NCI-H748 (cell line): ENCODE measurements around the gene EXD3.

Experiments
- DNase-seq: peaks from one replicate; lab custom pipeline; 2025; ENCODE audit not compliant: unreplicated experiment; lab: John Stamatoyannopoulos, UW

The EXD3 gene

DNA sequence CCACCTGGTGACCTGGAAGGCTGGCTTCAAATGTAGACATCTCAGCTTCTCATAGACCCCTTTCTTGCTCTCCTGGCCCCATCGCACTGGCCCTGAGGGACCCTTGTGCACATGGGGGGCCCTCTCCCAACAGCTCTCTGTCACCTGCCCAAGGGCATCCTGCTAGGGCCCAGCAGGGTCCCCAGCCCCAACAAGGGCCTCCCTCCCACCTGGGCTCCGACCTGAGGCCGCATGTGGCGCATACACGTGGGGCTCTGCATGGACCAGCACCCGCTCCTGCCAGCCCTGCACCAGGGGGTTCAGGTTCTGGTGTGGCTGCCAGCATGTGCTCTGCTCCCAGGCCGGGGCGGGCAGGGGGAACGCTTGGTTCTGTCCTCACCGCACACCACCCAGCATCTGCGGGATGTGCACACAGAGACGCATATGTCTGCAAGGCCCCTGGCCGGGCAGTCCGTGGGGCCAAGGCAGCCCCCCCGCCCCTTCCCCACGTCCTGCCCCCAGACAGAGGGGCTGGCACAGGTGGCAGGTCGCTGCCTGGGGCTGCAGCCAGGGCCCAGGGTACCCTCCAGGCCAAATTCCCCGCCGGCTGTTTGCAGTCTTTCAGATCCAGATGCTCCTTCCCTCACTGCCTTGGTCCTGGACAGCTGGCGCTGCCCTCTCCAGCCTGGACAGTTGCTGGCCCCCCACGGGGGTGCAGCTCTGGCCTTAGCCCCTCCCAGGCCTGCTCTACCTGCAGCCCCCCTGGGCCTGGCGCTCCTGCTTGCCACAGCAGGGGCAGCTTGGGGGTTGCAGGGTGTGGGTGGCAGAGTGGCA lies 103.0 kb downstream of the EXD3 start:
- DNase-seq: no peak

DNA sequence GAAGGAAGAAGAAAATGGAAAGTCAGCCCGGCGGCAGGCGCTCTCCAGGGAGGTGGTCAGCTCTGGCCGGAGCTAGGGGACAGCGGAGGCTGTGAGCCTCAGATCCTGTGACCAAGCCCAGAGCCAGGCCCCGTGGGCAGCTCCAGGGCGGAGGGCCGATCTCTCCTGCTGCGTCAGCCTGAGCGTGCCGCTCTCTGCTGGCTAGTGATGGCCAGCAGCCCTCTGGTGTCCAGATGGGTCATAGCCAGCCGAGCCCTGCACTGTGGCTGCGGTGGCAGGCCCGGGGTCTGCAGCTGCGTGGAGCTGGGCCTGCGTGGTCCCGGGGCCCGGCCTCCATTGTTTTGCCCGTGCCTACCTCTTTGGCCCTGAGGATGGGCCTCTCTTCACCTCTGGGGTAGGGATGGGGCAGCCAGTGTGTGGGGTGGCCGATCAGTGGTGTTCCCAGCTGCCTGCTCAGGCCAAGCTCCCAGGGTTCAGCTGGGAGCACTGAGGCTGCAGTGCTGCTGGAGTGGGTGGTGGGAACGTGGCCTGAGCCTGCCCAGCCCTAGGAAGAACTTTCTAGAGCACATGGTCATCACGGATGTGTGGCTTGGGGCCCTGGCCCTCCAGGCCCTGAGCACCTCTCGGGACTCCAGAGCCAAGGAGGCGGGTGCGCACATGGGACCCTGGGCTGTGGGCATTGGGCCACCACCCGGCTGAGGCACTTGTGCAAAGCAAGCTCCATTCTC lies 103.8 kb downstream of the EXD3 start:
- no peak for DNase-seq

GRCh38 chr9:137318602-137319001 lies 104.4 kb downstream of the EXD3 start:
- DNase-seq: no peak

DNA sequence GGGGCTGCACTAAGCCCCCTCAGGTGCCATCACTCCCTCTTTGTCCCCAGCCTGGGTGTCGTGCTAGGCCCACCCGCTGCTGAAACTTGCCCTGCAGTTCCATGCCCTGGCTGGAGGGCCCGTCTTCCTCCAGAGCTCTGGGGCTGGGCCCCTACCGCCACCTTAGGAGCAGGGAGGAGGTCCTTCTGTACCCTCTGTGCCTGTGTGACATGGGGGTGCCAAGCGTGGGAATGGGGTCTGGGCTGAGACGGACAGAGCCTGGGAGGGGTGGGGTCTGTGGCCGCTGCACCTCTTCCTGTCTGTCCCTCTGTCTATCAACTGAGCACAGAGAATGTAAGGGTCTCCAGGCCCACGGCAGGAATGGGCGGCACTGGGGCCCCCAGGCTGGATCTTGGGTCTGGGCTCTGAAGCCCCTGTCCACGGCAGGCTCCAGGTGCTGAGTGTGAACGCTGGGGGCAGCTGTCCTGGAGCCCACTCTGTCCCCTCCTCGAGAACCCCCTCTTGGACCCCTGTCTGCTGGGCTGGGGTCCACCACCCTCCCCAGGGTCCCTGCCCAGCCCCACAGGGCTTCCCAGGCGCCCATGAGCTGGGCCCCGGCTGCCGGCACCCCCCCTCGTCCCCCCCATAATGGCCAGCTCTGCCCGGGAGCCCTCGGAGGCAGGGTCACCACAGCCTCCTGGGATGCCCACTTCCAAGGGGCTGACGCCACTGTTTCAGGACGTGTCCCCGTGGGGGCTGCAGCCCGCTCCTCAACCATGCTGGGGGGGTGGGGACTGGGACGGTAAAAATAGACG lies 105.0 kb downstream of the EXD3 start:
- no peak for DNase-seq

GRCh38 chr9:137317021-137317717 lies 105.8 kb downstream of the EXD3 start:
- no peak for DNase-seq

DNA sequence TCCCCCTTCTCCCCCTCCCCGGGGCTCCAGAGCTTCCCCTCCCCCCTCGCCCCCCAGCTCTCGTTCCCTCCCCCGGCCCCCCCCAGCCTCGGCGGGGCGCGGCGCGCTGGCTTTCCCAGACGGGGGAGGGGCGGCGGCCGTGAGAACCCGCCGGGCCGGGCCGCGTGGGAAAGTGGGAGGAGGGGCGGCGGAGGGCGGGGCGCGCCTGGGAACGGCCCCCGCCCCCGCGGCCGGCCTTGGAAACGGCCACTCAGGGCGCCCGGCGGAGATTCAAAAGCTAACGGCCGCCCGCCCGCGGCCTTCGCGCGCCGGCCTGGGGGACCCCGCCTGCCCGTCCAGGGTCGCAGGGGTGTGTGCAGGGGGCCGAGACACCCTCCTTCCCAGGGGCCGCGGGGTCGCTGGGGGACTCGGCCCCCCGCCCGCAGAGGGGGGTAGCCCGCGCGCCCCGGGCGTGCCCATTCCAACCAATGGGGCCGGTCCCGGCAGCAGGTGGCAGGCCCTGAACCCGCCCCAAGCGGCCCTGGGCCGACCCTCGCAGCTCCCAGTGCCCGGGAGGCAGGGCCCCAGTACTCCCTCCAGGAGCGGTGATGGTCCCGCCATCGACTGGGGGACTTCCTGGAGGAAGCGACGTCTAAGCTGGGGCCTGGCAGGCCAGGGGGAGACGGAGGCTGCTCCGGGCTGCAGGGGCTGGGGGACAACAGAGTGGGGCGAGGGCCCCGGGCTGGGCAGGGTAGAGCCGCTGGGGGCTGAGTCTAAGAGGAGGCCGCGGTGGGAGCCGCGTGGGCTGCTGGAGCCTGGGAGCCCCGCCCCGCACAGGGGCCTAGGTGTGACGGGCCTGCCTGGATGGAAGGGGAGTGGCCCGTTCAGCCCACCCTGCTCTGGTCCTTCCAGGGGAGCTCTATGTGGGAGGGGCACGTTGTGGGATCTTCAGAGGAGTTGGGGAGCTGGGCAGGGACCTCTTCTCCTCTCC lies 106.7 kb downstream of the EXD3 start:
- DNase-seq: peak; percentile 64

DNA sequence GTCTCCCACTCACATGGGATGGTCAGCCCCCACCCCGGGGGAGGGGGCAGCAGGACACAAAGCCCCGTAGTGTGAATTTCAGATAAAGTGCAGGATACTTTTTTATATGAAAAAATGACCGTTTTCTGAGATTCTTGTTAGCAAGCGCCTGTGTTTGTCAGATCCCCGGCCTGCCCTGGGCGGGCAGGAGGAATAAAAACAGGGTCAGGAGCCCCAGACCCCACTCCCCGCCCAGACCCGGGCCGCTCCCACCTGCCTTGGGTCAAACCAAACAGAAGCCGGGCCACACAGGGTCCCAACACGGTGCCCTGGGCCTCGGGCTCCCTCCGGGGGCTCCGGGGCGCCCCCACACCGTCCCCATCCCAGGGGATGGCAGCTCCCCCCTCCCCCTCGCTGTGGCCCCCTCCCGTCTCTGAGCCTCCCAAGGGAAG lies 107.4 kb downstream of the EXD3 start:
- DNase-seq: no peak

DNA sequence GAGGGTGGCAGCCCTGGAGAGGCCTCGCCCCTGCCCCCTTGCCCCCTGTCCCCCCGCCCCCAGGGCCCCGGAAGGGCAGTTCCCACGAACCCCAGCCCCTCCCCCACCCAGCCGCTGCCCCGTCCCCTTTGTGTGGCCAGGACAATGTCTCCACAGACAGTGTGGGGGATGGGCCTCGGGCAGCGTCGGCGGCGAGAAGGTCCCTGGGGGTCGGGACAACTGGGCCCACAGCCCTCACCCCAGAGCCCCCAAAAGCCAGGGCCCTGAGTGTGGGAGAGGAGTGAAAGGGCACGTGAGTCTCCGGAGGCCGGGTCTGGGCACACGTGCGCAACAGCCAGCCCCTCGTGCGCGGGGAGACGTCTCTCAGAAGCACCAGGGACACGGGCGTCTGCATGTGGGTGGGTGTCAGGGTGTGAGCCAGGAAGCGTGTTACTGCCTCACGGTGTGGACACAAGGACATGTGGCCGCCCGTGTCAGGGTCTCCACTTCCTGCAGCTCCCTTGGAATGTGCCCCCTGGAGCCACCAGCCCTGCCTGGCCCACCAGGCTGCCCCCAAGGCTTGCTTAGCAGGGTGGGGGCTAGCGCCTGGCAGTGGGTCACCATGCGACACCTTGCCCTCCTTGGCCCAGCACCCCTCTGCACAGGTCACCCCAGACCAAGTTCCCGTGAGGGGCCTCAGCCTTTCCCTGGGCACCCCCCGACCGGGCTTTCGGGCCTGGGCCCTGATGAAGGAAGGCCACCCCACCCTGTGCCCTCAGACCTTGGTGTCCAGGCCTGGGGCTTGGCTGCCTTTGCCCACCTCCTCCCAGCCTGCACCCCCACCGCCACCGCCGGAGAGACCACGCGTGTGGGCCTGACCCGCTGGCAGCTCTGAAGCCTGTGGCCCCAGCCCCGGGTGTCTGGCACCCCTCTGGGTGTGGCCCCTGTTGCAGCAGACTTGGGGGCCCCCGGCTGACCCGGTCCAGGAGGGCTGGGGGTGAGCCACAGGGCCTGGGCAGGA lies 108.1 kb downstream of the EXD3 start:
- DNase-seq: no peak

DNA sequence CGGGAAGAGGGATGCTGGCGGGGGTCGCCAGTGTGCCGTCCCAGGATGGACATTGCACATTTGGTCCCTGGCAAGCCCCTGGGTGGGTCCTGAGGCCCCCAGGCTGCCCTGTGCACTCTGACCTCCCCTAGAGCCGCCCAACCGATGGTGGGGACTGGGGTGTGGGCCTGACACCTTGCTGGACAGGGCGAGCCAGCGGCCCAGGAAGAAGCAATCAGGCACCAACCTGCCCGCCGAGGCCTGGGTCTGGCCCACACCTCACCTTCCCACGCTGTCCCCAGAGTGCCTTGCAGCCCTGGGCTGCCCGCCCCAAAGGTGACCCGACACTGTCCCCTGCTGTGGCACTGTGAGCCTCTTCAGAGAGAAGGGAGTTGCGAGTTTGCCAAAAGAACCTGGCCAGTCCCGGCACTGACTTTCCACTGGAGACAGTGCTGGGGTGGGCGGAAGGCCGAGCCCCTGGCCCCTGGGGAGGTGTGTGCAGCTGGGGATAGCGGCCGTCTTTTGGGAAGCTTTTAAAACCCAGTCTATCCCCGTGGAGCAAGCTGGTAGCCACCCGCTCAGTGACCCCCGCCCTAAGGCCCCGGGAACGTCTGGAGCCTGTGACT lies 108.9 kb downstream of the EXD3 start:
- no peak for DNase-seq

- DNase-seq: no peak
Observed at GRCh38 chr9:137313326-137313936, 109.5 kb downstream of the EXD3 start.

DNA sequence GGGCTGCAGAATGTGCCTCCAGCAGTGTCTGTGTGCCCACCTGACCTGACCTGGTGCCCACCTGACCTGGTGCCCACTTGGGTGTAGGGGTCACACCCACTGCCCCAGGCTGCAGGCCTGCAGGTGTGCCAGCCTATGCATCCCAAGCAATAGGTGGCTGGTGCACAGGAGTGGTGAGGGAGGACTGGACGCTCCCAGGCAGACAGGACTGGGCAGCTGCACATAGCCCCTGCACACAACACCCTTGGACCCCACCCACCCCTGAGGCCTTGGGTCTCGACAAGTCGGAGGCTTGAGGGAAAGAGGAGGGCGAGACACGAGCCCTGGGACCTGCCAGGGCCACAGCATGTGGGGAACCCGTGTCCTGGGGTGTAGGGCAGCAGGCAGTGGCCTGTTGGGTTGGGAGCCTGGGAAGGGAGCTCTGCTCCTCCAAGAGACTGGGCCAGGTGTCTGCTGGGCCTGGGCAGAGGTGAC lies 110.1 kb downstream of the EXD3 start:
- DNase-seq: no peak

- DNase-seq: no peak
Observed at GRCh38 chr9:137311986-137312851, 110.7 kb downstream of the EXD3 start.

- DNase-seq: no peak
Observed at GRCh38 chr9:137311171-137311985, 111.6 kb downstream of the EXD3 start.

GRCh38 chr9:137310189-137311052 lies 112.5 kb downstream of the EXD3 start:
- no peak for DNase-seq
